Fibroblast of the aortic adventitia (primary cell): Measurements from ENCODE around the gene KCNK2. TPM values are rescaled to one million over a fixed set of nuclear protein-coding genes. Genes with fewer than 3 reads are reported as not detected.

Experiments used
- DNase-seq: peaks from one replicate; pipeline ENCODE4 v3.0.0-alpha.2; 2010; ENCODE audit warnings: low read depth
- H3K4me3 ChIP-seq: 2 replicates; pipeline ENCODE4 v1.5.1; 2011; ENCODE audit warnings: low read depth, mild to moderate bottlenecking, control low read depth, low read length, moderate library complexity
- total RNA-seq: library from RNA; depleted of rRNA; stranded (reverse); fragments of >200 nt; gene quantifications from 2 replicates; pipeline ENCODE4 v1.2.3, GENCODE V29; 2012; ENCODE audit warnings: low replicate concordance
- TF ChIP-seq, protein P1 (sequence below): IDR thresholded peaks from 2 replicates; pipeline ENCODE4 v1.5.1; 2011; ENCODE audit warnings: mild to moderate bottlenecking, low read length, control low read depth, inconsistent platforms; ENCODE audit not compliant: insufficient read depth

KCNK2 gene
- total RNA-seq, 1 donor, result 64.3 TPM

DNA sequence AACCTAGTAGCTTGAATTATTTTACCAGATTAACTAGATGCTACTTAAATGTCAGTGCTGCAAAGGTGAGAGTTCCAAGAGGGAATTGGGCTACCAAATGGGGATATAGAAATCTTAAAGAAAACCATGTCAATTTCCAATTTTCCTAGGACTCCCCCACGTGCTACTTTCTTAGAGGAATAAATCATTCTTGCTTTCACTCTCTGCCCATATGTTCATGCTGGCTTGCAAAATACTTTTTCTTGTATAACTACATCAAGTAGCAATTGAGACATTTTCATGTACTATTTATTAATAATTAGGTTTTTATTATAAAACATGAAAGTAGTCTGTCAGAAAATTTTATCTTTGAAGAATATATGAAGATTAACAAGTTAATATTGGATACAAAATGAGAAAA lies 11.8 kb downstream of the KCNK2 start:
- no peak for DNase-seq
- no peak overlapping the region for H3K4me3 ChIP-seq
- TF ChIP-seq, protein P1, sequence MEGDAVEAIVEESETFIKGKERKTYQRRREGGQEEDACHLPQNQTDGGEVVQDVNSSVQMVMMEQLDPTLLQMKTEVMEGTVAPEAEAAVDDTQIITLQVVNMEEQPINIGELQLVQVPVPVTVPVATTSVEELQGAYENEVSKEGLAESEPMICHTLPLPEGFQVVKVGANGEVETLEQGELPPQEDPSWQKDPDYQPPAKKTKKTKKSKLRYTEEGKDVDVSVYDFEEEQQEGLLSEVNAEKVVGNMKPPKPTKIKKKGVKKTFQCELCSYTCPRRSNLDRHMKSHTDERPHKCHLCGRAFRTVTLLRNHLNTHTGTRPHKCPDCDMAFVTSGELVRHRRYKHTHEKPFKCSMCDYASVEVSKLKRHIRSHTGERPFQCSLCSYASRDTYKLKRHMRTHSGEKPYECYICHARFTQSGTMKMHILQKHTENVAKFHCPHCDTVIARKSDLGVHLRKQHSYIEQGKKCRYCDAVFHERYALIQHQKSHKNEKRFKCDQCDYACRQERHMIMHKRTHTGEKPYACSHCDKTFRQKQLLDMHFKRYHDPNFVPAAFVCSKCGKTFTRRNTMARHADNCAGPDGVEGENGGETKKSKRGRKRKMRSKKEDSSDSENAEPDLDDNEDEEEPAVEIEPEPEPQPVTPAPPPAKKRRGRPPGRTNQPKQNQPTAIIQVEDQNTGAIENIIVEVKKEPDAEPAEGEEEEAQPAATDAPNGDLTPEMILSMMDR, result no peak

DNA sequence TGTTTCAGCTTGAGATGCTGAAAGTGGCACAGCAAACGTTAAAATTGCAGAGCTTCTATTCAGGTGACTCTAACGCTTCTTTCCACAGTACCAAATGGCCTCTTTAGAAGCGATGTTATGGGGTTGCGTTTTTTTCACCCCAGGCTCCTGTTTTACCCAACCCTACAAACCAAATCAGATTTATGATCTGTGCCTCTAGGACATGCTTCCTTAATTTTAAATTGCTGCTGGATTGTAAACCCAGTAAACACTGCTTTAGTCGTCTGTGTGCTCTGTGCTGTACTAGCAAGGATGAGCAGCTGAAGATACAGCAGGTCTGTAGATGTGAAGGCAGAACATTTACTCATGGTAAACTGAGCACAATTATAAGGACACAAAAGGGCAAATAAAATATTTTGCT lies 13.0 kb downstream of the KCNK2 start:
- TF ChIP-seq, protein P1, result no peak
- no peak for DNase-seq
- no peak overlapping the region for H3K4me3 ChIP-seq

GRCh38 chr1:215101511-215101910 lies 19.0 kb downstream of the KCNK2 start:
- no peak overlapping the region for H3K4me3 ChIP-seq
- no peak for DNase-seq

GRCh38 chr1:215104283-215104682 lies 21.7 kb downstream of the KCNK2 start:
- TF ChIP-seq, protein P1, result no peak
- DNase-seq, result no peak
- H3K4me3 ChIP-seq, result no peak overlapping the region

More at GRCh38 chr1:215101511-215101910, 19.0 kb downstream of the KCNK2 start:
- TF ChIP-seq, protein P1, result no peak

DNA sequence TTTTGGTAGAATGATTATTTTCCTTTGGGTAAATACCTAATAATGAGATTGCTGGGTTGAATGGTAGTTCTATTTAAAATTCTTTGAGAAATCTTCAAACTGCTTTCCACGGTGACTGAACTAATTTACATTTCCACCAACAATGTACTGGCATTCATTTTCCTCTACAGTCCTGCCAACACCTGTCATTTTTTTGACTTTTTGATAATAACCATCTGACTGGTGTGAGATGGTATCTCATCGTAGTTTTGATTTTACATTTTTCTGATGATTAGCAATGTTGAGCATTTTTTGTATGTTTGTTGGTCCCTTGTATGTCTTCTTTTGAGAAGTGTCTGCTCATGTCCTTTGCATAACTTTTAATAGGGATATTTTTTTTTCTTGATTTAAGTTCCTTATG lies 23.5 kb downstream of the KCNK2 start:
- no peak overlapping the region for H3K4me3 ChIP-seq
- TF ChIP-seq, protein P1, result no peak
- DNase-seq, result no peak

DNA sequence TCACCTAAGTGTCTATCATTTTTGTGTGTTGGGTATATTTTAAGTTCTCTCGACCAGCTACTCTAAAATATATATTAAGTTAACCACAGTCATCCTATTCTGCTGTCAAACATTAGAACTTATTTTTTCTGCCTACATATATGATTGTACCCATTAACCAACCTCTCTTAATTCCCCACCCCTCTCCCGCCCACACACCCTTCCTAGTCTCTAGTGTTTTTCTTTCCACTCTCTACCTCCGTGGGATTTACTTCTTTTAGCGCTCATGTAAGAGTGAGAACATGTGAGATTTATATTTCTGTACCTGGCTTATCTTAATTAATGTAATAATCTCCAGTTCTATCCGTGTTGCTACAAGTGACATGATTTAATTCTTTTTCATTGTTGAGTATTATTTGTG lies 26.6 kb downstream of the KCNK2 start:
- TF ChIP-seq, protein P1, result no peak
- DNase-seq, result no peak

DNA sequence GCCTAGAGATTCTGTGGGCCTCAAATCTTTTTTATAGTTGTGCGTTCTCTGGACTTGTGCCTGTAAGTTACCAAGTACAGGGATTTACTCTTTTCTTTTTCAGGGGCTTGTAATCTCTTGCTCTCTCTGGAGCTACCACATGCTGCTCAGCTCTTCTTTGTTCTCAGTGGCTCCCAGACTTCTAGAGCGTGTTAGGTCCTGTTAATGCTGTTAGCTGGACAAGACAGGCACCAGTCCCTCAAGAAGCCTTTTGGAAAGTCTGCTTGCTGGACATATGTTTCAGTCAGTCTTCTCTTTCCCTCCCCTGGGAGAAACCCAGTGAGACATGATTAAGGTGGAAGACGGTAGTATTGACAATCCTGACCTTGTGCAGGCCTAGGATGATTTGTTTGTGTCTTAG lies 29.4 kb downstream of the KCNK2 start:
- TF ChIP-seq, protein P1, result no peak
- DNase-seq, result no peak
- no peak overlapping the region for H3K4me3 ChIP-seq

More for the DNA sequence above, 26.6 kb downstream of the KCNK2 start:
- no peak overlapping the region for H3K4me3 ChIP-seq
